Cardiac septum (tissue), 1 donor: ENCODE results near the gene AKR1B1. TPM values are rescaled to one million over a fixed set of nuclear protein-coding genes. Genes with fewer than 3 reads are reported as not detected.
A peak's percentile ranks its signal among the peaks of the same experiment; 100 is the strongest.

Experiments
- DNase-seq: peaks from one replicate; pipeline ENCODE4 v3.0.0-alpha.2; 2020; ENCODE audit warnings: low spot score
- intact Hi-C: fragments of 100-400 bp; cut with DNase I; formaldehyde crosslinking; loops from one replicate; pipeline ENCODE4 v1.14.0; 2022
- total RNA-seq: library from RNA; stranded (reverse); fragmentation: NEBNext Ultra II Directional; extraction: Animal tissue kit (Norgen Biotek cat#: 25700); gene quantifications from one replicate; pipeline ENCODE4 v1.2.1, GENCODE V29; 2021
- donor health status: DM: no; HTN: no; CAD: no.

The AKR1B1 gene
- total RNA-seq, 1 donor from 2014 or later, result 193 TPM

GRCh38 chr7:134448356-134449229 is 10.3 kb downstream of the AKR1B1 start:
- DNase-seq, result no peak
- intact Hi-C loops, result no loop called here

GRCh38 chr7:134447383-134447782 is 11.5 kb downstream of the AKR1B1 start:
- DNase-seq, result no peak
- intact Hi-C loops, result no loop called here

- no peak for DNase-seq
- intact Hi-C loops, result no loop called here
Measured at GRCh38 chr7:134446923-134447322, 12.0 kb downstream of the AKR1B1 start.

DNA sequence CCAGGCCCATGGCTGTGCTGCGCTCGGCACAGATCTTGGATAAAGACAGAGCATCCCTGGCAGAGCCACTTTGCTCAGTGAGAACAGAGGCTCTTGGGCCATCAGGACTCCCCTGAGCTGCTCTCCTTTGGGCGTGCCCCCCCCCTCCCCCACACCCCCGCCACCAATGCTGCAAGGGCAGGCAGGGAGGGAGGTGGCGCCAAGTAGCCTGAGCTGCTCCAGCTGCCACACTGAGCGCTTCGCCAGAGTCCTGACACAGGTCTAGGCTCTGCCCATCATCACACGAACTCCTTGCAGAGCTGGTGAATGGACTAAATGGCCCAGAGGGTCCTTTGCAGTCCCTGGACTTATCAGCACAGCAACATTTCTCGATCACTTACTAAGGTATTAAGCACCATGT is 12.5 kb downstream of the AKR1B1 start:
- no peak for DNase-seq

DNA sequence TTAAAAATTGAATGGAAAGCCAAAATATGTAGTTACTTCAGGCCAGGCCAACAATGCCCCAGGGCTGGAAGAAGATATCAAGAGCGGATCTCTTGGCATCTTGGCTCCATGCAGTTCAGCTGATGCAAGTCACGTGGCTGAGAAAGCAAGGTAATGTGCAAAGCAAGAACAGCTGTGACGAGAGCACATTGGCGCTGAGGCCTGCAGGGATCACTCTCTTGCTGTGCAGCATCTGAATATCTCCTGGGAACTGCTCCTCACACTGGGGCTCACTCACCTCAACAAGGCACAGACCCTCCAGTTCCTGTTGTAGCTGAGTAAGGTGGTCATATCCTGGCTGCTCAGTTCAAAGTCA is 14.0 kb downstream of the AKR1B1 start:
- intact Hi-C loops, result loop anchor here (2.0 kb wide), 1 partner anchor 68 kb away; no protein-coding TSS in a partner anchor
- no peak for DNase-seq

More for the DNA sequence above, 12.5 kb downstream of the AKR1B1 start:
- intact Hi-C loops, result no loop called here

GRCh38 chr7:134444198-134444960 is 14.5 kb downstream of the AKR1B1 start:
- DNase-seq, result no peak
- intact Hi-C loops, result loop anchor here (2.0 kb wide), 1 partner anchor 68 kb away; no protein-coding TSS in a partner anchor

- intact Hi-C loops, result loop anchor here (2.0 kb wide), 1 partner anchor 69 kb away; no protein-coding TSS in a partner anchor
- DNase-seq, result no peak
Measured at GRCh38 chr7:134443396-134444070, 15.4 kb downstream of the AKR1B1 start.

DNA sequence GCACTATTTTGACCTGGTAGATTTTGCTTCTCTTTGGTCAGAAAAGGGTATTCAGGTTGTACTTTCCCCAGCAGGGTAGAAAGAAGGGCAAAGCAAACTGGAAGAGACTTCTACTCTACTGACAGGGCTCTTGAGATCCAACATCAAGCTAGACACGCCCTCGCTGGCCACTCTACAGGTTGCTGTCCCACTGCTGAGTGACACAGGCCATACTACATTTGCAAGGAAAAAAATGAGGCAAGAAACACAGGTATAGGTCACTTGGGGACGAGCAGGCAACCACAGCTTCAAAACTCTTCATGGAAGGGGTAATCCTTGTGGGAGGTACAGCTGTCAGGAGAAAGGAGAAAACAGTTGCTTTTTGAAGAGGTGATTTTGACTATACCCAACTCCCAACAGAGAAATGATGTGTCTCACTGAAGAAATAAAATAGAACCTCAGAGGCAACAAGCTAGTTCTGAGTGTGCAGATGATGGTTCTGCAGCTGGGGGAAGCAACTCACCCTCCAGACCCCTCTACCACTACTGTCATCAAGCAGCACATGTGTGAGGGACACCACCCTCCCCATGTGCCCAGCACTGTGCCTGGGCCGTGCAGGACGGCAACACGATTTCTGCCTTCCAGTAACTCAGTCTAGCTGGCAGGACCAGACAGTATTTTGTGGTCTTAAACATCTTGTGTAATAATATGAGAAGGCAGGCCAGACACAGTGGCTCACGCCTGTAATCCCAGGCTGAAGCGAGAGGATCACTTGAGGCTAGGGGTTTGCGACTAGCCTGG is 16.3 kb downstream of the AKR1B1 start:
- no peak for DNase-seq
- intact Hi-C loops, result no loop called here

DNA sequence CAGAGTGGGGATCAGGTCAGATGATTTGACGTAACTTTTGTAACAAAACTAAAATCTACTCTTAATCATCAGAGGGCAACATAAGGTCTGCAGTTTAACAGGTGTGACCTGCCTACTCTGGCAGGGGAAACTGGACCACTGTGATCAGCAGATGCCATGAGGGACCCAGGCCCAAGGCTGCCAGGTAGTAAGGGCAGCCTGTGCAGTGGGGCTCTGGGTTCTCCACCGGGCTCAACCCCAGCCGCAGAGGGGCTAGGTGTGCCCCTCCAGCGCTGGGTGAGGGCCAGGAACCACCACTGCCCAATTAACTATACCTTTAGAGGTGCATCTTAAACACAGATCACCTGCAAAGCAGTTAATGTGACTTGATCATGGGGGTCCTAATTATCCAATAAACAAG is 17.6 kb downstream of the AKR1B1 start:
- no peak for DNase-seq
- intact Hi-C loops, result no loop called here

DNA sequence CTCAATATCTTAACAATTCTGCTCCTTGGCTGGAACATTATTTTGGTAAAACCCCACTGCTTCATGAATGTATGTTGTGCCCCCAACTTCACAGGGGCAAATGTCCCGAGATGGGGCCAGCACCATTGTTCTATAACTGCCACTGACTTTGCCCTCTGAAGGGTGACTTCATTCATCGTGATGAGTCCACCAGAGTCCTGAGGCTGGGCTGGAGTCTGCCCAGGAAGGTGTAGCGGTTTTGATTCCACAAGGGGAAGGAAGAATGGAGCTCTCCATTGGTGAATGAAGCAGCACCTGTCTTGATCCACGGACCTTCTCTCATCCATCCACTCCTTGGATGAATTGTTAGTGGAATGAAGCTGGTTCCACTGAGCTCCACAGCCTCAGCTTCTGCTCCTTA is 18.4 kb downstream of the AKR1B1 start:
- DNase-seq, result no peak
- intact Hi-C loops, result no loop called here

DNA sequence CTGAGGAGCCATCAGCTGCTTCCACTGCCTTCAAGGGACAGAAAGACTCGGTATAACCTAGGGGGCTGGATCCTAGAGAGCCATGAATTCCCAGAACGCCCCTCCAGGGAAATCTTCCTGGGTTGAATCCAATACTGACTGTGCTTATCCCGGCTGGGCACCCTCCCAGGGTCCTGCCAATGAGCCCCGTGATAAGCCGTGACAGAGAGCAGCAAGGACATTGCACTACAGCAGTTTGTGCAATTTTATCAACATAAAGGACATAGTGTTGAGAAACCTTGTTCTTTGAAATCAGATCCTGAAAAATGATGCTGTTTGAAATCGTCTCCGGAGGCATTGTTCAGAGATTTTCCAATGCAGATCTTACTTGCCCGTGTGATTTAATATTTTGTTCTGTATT is 18.8 kb downstream of the AKR1B1 start:
- DNase-seq, result no peak
- intact Hi-C loops, result no loop called here

GRCh38 chr7:134438946-134439345 is 20.0 kb downstream of the AKR1B1 start:
- DNase-seq, result no peak
- intact Hi-C loops, result no loop called here

- no peak for DNase-seq
- intact Hi-C loops, result no loop called here
Measured at GRCh38 chr7:134435161-134435920, 23.6 kb downstream of the AKR1B1 start.

GRCh38 chr7:134434701-134435100 is 24.2 kb downstream of the AKR1B1 start:
- intact Hi-C loops, result no loop called here
- no peak for DNase-seq

- DNase-seq, result no peak
- intact Hi-C loops, result loop anchor here (2.0 kb wide), 3 partner anchors 25 to 173 kb away; partner anchors contain the start of gene AKR1B1
Measured at GRCh38 chr7:134433430-134433829, 25.5 kb downstream of the AKR1B1 start.

DNA sequence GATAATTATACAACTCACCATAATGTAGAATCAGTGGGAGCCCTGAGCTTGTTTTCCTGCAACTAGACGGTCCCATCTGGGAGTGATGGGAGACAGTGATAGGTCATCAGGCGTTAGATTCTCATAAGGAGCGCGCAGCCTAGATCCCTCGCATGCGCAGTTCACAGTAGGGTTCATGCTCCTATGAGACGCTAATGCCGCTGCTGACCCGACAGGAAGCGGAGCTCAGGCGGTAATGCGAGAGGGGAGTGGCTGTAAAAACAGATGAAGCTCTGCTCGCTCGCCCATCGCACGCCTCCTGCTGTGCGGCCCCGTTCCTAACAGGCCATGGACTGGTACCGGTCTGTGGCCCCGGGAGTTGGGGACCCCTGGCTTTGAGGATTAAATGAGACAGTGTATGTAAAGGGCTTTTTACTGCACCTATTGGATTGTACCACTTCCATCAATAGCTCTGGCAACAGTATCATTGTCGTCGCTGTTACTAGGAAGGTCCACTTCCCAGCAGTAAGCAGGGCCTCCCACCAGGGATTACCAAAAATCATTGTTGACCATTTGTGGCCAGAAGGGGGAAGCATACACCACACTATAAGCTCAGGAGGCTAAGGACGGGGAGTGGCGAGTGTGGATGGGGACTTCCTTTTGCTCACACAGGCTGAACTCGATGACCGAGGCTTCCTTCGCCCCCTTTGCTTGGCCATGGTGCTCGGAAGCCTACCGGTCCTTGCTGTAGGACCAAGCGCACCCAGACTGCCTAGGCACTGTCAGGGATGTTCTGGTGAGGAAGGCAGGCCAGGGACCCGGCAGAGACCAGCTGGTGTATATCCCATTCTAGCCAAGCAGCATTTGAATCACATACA is 26.4 kb downstream of the AKR1B1 start:
- peak; percentile 87 for DNase-seq
- intact Hi-C loops, result loop anchor here (2.0 kb wide), 3 partner anchors 26 to 174 kb away; partner anchors contain the start of gene AKR1B1

DNA sequence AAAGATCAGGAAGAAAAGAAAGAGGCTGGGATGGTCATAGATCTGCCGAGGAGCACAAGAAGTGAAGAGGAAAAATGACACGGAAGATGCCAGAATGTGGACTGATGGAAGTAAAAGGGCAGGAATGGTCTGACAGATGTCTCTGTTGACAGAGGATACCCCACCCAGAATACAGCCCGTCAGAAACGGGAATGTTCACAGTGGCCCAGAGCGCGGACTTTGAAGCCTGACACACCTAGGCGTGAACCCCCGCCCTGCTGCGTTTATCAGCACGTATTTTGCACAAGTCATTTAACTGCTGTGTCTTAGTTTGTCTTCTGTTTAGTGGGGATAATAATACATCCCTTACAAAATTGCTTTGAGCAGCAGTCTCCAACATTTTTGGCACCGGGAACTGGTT is 27.1 kb downstream of the AKR1B1 start:
- intact Hi-C loops, result loop anchor here (2.0 kb wide), 3 partner anchors 27 to 175 kb away; partner anchors contain the start of gene AKR1B1
- DNase-seq, result no peak

DNA sequence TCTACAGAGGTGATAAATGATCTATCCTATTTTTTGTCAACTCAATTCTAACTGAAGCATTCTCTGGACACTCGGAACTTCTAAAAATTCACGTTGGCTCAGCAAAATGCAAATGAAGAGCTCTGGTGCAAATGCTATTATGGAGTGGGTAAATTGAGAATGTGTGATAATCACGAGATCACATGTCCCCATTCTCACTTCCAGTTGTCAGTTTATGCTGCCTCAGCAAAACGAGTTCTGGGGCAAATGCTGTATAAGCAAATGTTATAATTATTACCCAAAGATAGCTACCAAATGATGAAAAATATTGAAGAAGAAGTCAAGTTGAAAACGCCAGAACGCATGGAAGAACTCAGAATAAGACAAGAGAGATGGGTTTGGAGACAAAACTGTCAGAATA is 29.4 kb downstream of the AKR1B1 start:
- intact Hi-C loops, result no loop called here
- no peak for DNase-seq
